Activated T-cell treated with anti-CD3 and anti-CD28 coated beads, Interleukin-2, amount 50 U/mL, for 72 hours (primary cell): ENCODE data around the gene CENPN. TPM values are rescaled to one million over a fixed set of nuclear protein-coding genes. Genes with fewer than 3 reads are reported as not detected.

ENCODE experiments used
- ATAC-seq, 2 donors: fragments of 150-1000 bp; cut with Tn5 transposase; replicated peaks in 1 of 2; 2 replicates each; pipeline ENCODE4 v1.10.0; 2021; ENCODE audit warnings: moderate library complexity in 2 of 2, mild to moderate bottlenecking in 1 of 2
- DNase-seq, 2 donors: peaks; one replicate each; pipeline ENCODE4 v3.0.0; 2021 to 2022; ENCODE audit warnings: mixed read lengths in 1 of 2
- H3K27ac Mint-ChIP-seq: one replicate; pipeline ENCODE4 v1.8.0; 2022; ENCODE audit warnings: mild to moderate bottlenecking, moderate library complexity, mixed read lengths
- H3K27me3 Mint-ChIP-seq: one replicate; pipeline ENCODE4 v1.8.0; 2022; ENCODE audit warnings: low read depth, mixed read lengths
- H3K36me3 Mint-ChIP-seq, 2 donors: one replicate each; pipeline ENCODE4 v1.8.0; 2022; ENCODE audit warnings: mixed read lengths in 2 of 2, mild to moderate bottlenecking in 1 of 2; ENCODE audit not compliant: insufficient read depth in 2 of 2
- H3K4me1 Mint-ChIP-seq: one replicate; pipeline ENCODE4 v1.8.0; 2022; ENCODE audit warnings: low read depth, mixed read lengths
- H3K4me3 Mint-ChIP-seq, 2 donors: one replicate each; pipeline ENCODE4 v1.8.0; 2022; ENCODE audit warnings: mild to moderate bottlenecking in 2 of 2, mixed read lengths in 2 of 2, moderate library complexity in 2 of 2
- H3K9me3 Mint-ChIP-seq, 2 donors: one replicate each; pipeline ENCODE4 v1.8.0; 2022; ENCODE audit warnings: mixed read lengths in 2 of 2
- total RNA-seq, 2 donors: library from RNA; stranded (reverse); gene quantifications; one replicate each; pipeline ENCODE4 v1.2.3, GENCODE V29; 2022

The CENPN gene
- total RNA-seq, 2 donors from 2014 or later = 62.0 to 64.1 TPM

GRCh38 chr16:81012974-81013373 is 6.0 kb downstream of the CENPN start:
- peaks cover 6 to 41% of the 10 kb centered on the region in 2 donors for H3K36me3 Mint-ChIP-seq
- DNase-seq (no peak), ATAC-seq (no peak)
- no peaks in the 10 kb centered on the region for H3K9me3 Mint-ChIP-seq
- no peak overlapping the region for H3K27ac Mint-ChIP-seq
- H3K4me3 Mint-ChIP-seq = peak overlapping the region in 1 of 2 donors; percentile 34
- peaks cover 39% of the 10 kb centered on the region for H3K4me1 Mint-ChIP-seq
- no peaks in the 10 kb centered on the region for H3K27me3 Mint-ChIP-seq

GRCh38 chr16:81014672-81015071 is 7.7 kb downstream of the CENPN start:
- Mint-ChIP-seq H3K4me3 (no peak overlapping the region), H3K4me1 (peaks cover 22% of the 10 kb centered on the region), H3K9me3 (no peaks in the 10 kb centered on the region), H3K36me3 (peaks cover 11 to 52% of the 10 kb centered on the region in 2 donors), H3K27ac (no peak overlapping the region), H3K27me3 (no peaks in the 10 kb centered on the region)
- ATAC-seq = peak; percentile 62 to 80
- no peak for DNase-seq

GRCh38 chr16:81018496-81018895 is 11.5 kb downstream of the CENPN start:
- ATAC-seq (no peak), DNase-seq (no peak)
- Mint-ChIP-seq H3K36me3 (peaks cover 5 to 43% of the 10 kb centered on the region in 2 donors), H3K27me3 (no peaks in the 10 kb centered on the region), H3K27ac (no peak overlapping the region), H3K9me3 (no peaks in the 10 kb centered on the region), H3K4me1 (peaks cover 10% of the 10 kb centered on the region), H3K4me3 (no peak overlapping the region)

- no peaks in the 10 kb centered on the region for H3K27me3 Mint-ChIP-seq
- H3K36me3 Mint-ChIP-seq = peaks cover 14 to 44% of the 10 kb centered on the region in 2 donors
- no peak overlapping the region for H3K27ac Mint-ChIP-seq
- H3K4me3 Mint-ChIP-seq = no peak overlapping the region
- H3K9me3 Mint-ChIP-seq = peaks cover 3% of the 10 kb centered on the region in 2 donors
- ATAC-seq (no peak), DNase-seq (no peak)
- peaks cover 4% of the 10 kb centered on the region for H3K4me1 Mint-ChIP-seq
Observed at GRCh38 chr16:81026429-81026828, 19.4 kb downstream of the CENPN start.

- peak overlapping the region; percentile 38 for H3K27ac Mint-ChIP-seq
- peaks cover 17 to 37% of the 10 kb centered on the region in 2 donors for H3K36me3 Mint-ChIP-seq
- peaks cover 3% of the 10 kb centered on the region in 2 donors for H3K9me3 Mint-ChIP-seq
- H3K27me3 Mint-ChIP-seq = no peaks in the 10 kb centered on the region
- peak; percentile 12 to 20 for DNase-seq
- no peak overlapping the region for H3K4me3 Mint-ChIP-seq
- H3K4me1 Mint-ChIP-seq = peaks cover 7% of the 10 kb centered on the region
- peak; percentile 54 to 58 for ATAC-seq
Observed at GRCh38 chr16:81029930-81030604, 23.1 kb downstream of the CENPN start.

GRCh38 chr16:81035398-81035974 is 28.5 kb downstream of the CENPN start, which contains the start of gene ATMIN:
Gene ATMIN (plus strand): TSS chr16:81035842. CDS start chr16:81035871, 29 bp downstream.
- Mint-ChIP-seq H3K36me3 (peaks cover 3 to 7% of the 10 kb centered on the region in 2 donors), H3K27ac (no peak within 1 kb of the TSS), H3K4me3 (peak within 1 kb of the TSS; percentile 87 to 92), H3K4me1 (peaks cover 27% of the 10 kb centered on the region), H3K27me3 (no peaks in the 10 kb centered on the region), H3K9me3 (no peaks in the 10 kb centered on the region)
- peak; percentile 95 to 96 for ATAC-seq
- peak; percentile 89 to 96 for DNase-seq

- H3K27me3 Mint-ChIP-seq = no peaks in the 10 kb centered on the region
- peak; percentile 45 to 67 for DNase-seq
- H3K4me1 Mint-ChIP-seq = peaks cover 27% of the 10 kb centered on the region
- peaks cover 3 to 7% of the 10 kb centered on the region in 2 donors for H3K36me3 Mint-ChIP-seq
- peak overlapping the region; percentile 87 to 92 for H3K4me3 Mint-ChIP-seq
- no peak overlapping the region for H3K27ac Mint-ChIP-seq
- no peaks in the 10 kb centered on the region for H3K9me3 Mint-ChIP-seq
- ATAC-seq = peak; percentile 83 to 84
Observed at GRCh38 chr16:81035975-81036750, 29.1 kb downstream of the CENPN start.

- Mint-ChIP-seq H3K36me3 (peaks cover 3 to 11% of the 10 kb centered on the region in 2 donors), H3K9me3 (no peaks in the 10 kb centered on the region), H3K27me3 (no peaks in the 10 kb centered on the region), H3K4me1 (peaks cover 27% of the 10 kb centered on the region), H3K4me3 (peak overlapping the region; percentile 87 to 92), H3K27ac (no peak overlapping the region)
- DNase-seq = no peak
- no peak for ATAC-seq
Observed at GRCh38 chr16:81036751-81037350, 29.8 kb downstream of the CENPN start.

- peaks cover 7 to 11% of the 10 kb centered on the region in 2 donors for H3K36me3 Mint-ChIP-seq
- H3K4me3 Mint-ChIP-seq = no peak overlapping the region
- H3K4me1 Mint-ChIP-seq = peaks cover 23% of the 10 kb centered on the region
- no peak for DNase-seq
- H3K27ac Mint-ChIP-seq = peak overlapping the region; percentile 80
- no peaks in the 10 kb centered on the region for H3K9me3 Mint-ChIP-seq
- no peak for ATAC-seq
- no peaks in the 10 kb centered on the region for H3K27me3 Mint-ChIP-seq
Observed at GRCh38 chr16:81040131-81040530, 33.1 kb downstream of the CENPN start.

GRCh38 chr16:81040842-81041241 is 33.8 kb downstream of the CENPN start:
- no peaks in the 10 kb centered on the region for H3K9me3 Mint-ChIP-seq
- ATAC-seq (no peak), DNase-seq (no peak)
- H3K4me1 Mint-ChIP-seq = peaks cover 20% of the 10 kb centered on the region
- H3K27ac Mint-ChIP-seq = peak overlapping the region; percentile 11
- H3K36me3 Mint-ChIP-seq = peaks cover 7 to 11% of the 10 kb centered on the region in 2 donors
- H3K4me3 Mint-ChIP-seq = no peak overlapping the region
- H3K27me3 Mint-ChIP-seq = no peaks in the 10 kb centered on the region

GRCh38 chr16:81041696-81042095 is 34.7 kb downstream of the CENPN start:
- Mint-ChIP-seq H3K27me3 (no peaks in the 10 kb centered on the region), H3K27ac (no peak overlapping the region), H3K36me3 (peaks cover 7 to 11% of the 10 kb centered on the region in 2 donors), H3K4me1 (peaks cover 19% of the 10 kb centered on the region), H3K9me3 (no peaks in the 10 kb centered on the region), H3K4me3 (no peak overlapping the region)
- ATAC-seq = no peak
- DNase-seq = no peak

- H3K4me1 Mint-ChIP-seq = peaks cover 8% of the 10 kb centered on the region
- no peak for DNase-seq
- no peak for ATAC-seq
- H3K27ac Mint-ChIP-seq = no peak overlapping the region
- H3K4me3 Mint-ChIP-seq = no peak overlapping the region
- peaks cover 7 to 10% of the 10 kb centered on the region in 2 donors for H3K36me3 Mint-ChIP-seq
- no peaks in the 10 kb centered on the region for H3K27me3 Mint-ChIP-seq
- H3K9me3 Mint-ChIP-seq = no peaks in the 10 kb centered on the region
Observed at GRCh38 chr16:81042821-81043220, 35.8 kb downstream of the CENPN start.

- H3K36me3 Mint-ChIP-seq = peaks cover 7 to 12% of the 10 kb centered on the region in 2 donors
- no peaks in the 10 kb centered on the region for H3K4me1 Mint-ChIP-seq
- no peak overlapping the region for H3K27ac Mint-ChIP-seq
- no peaks in the 10 kb centered on the region for H3K27me3 Mint-ChIP-seq
- no peak for ATAC-seq
- no peak for DNase-seq
- peaks cover 8% of the 10 kb centered on the region in 2 donors for H3K9me3 Mint-ChIP-seq
- no peak overlapping the region for H3K4me3 Mint-ChIP-seq
Observed at GRCh38 chr16:81053761-81054160, 46.7 kb downstream of the CENPN start.
